ENCODE results near the gene ANO3. TPM values are rescaled to one million over a fixed set of nuclear protein-coding genes. Genes with fewer than 3 reads are reported as not detected.

ANO3 gene
- total RNA-seq, 1 experiment from 2014 or later = not detected

DNA sequence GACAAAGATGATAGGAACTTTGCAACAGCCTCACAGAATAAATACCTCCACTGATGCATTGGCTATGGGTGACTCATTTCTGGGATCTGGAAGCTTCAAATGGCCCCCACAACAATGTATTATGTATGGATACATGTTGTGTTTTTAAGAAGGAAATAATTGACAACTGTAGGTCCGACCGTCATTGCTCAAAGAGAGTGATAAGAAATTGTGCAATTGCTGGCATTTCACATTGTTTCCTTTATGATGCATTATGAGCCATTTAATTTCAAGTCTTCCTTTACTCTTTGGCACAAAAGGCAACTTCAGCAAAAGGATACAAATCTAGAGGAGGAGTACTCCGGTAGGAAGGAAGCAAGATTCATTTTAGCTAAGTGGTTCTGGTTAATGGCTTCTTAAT, 2.0 kb downstream of the ANO3 start:
- Histone ChIP-seq H3K4me1 (ENCODE audit: low read length) (no peaks in the 10 kb centered on the region), H3K27me3 (ENCODE audit: low read length) (no peaks in the 10 kb centered on the region), H3K9ac (ENCODE audit: low read length) (no peak overlapping the region), H3K79me2 (ENCODE audit: low read length) (no peaks in the 10 kb centered on the region), H3K36me3 (ENCODE audit: insufficient read depth, low read length) (no peaks in the 10 kb centered on the region), H3K4me2 (ENCODE audit: low read depth, low read length, poor library complexity, severe bottlenecking) (no peak overlapping the region), H3K27ac (ENCODE audit: low read length) (no peak overlapping the region), H3K9me2 (replicated peaks; ENCODE audit: insufficient read depth, low read length) (no peaks in the 10 kb centered on the region), H4K20me1 (ENCODE audit: insufficient read depth, low read depth, low read length) (no peaks in the 10 kb centered on the region), H3K9me3 (ENCODE audit: low read length) (no peaks in the 10 kb centered on the region), H3K4me3 (ENCODE audit: low read length) (no peak overlapping the region), H2AFZ (ENCODE audit: low read length) (no peak overlapping the region)
- DNase-seq = no peak

DNA sequence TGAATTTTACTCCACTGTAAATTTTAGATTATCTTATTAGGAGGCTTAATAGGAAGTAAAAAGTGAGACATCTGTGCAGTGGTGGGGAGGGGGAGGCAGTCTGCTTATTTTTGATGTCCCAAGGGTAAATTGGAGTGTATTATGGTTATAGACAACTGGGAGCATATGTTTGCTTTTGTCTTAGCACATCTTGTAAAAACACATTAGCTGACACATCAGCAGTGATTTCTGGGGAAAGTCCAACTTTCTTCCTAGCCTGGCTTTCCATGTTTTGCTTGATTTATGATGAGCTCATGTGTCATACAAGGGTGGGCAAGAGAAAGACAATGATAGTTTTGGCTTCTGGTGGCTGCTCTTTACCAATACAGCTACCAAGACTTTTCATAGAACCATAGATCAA, 4.0 kb downstream of the ANO3 start:
- no peak overlapping the region for H2AFZ ChIP-seq (ENCODE audit: low read length)
- H3K9me2 ChIP-seq (replicated peaks; ENCODE audit: insufficient read depth, low read length) = no peaks in the 10 kb centered on the region
- H3K9me3 ChIP-seq (ENCODE audit: low read length) = no peaks in the 10 kb centered on the region
- H3K27me3 ChIP-seq (ENCODE audit: low read length) = no peaks in the 10 kb centered on the region
- H3K36me3 ChIP-seq (ENCODE audit: insufficient read depth, low read length) = no peaks in the 10 kb centered on the region
- no peak overlapping the region for H3K4me3 ChIP-seq (ENCODE audit: low read length)
- no peak for DNase-seq
- no peak overlapping the region for H3K4me2 ChIP-seq (ENCODE audit: low read depth, low read length, poor library complexity, severe bottlenecking)
- H4K20me1 ChIP-seq (ENCODE audit: insufficient read depth, low read depth, low read length) = no peaks in the 10 kb centered on the region
- H3K4me1 ChIP-seq (ENCODE audit: low read length) = no peaks in the 10 kb centered on the region
- H3K79me2 ChIP-seq (ENCODE audit: low read length) = no peaks in the 10 kb centered on the region
- no peak overlapping the region for H3K27ac ChIP-seq (ENCODE audit: low read length)
- no peak overlapping the region for H3K9ac ChIP-seq (ENCODE audit: low read length)

DNA sequence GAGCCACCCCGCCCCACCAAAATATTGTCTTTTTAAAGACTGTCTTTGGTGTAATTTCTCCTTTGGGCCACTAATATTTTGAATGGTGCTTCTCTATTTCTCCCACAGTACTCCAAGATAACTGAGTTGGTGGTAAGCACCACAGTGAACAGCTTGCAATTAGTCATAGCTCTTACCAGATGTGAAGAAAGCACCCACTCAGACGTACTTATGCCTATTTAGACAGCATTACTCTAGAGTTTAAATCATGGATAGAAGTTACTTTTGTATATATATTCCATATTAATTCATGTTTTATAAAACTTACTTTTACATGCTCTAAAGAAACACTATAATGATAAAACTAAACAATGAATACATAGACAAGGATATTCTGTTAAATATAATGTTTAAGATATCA, 12.7 kb downstream of the ANO3 start:
- no peaks in the 10 kb centered on the region for H3K79me2 ChIP-seq (ENCODE audit: low read length)
- H3K4me2 ChIP-seq (ENCODE audit: low read depth, low read length, poor library complexity, severe bottlenecking) = no peak overlapping the region
- H3K36me3 ChIP-seq (ENCODE audit: insufficient read depth, low read length) = no peaks in the 10 kb centered on the region
- no peak overlapping the region for H3K4me3 ChIP-seq (ENCODE audit: low read length)
- no peaks in the 10 kb centered on the region for H3K4me1 ChIP-seq (ENCODE audit: low read length)
- no peak overlapping the region for H2AFZ ChIP-seq (ENCODE audit: low read length)
- DNase-seq = no peak
- H3K27me3 ChIP-seq (ENCODE audit: low read length) = no peaks in the 10 kb centered on the region
- H4K20me1 ChIP-seq (ENCODE audit: insufficient read depth, low read depth, low read length) = no peaks in the 10 kb centered on the region
- H3K9me2 ChIP-seq (replicated peaks; ENCODE audit: insufficient read depth, low read length) = no peaks in the 10 kb centered on the region
- no peaks in the 10 kb centered on the region for H3K9me3 ChIP-seq (ENCODE audit: low read length)
- H3K9ac ChIP-seq (ENCODE audit: low read length) = no peak overlapping the region
- H3K27ac ChIP-seq (ENCODE audit: low read length) = no peak overlapping the region

DNA sequence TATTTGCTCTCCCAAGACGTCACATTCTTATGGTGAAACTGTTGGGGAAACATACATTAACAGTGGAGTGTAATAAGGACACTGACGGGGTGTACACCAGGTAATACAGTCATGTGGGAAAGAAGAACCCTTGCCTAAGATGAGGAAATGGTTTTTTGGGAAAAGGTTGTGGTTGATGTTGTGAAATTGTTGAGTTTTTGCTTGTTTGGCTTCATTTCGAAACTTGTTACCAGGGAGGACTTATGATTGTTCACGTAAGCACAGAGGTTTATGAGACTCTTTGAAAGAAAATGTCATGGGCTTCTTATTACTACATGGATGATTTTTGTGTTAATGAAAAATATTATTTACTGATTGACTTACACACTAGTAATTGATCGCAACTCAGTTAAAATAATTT, 16.8 kb downstream of the ANO3 start:
- H3K4me1 ChIP-seq (ENCODE audit: low read length) = no peaks in the 10 kb centered on the region
- no peaks in the 10 kb centered on the region for H3K27me3 ChIP-seq (ENCODE audit: low read length)
- H3K9ac ChIP-seq (ENCODE audit: low read length) = no peak overlapping the region
- no peaks in the 10 kb centered on the region for H4K20me1 ChIP-seq (ENCODE audit: insufficient read depth, low read depth, low read length)
- H2AFZ ChIP-seq (ENCODE audit: low read length) = no peak overlapping the region
- no peak overlapping the region for H3K27ac ChIP-seq (ENCODE audit: low read length)
- H3K4me3 ChIP-seq (ENCODE audit: low read length) = no peak overlapping the region
- no peak overlapping the region for H3K4me2 ChIP-seq (ENCODE audit: low read depth, low read length, poor library complexity, severe bottlenecking)
- H3K79me2 ChIP-seq (ENCODE audit: low read length) = no peaks in the 10 kb centered on the region
- no peaks in the 10 kb centered on the region for H3K9me2 ChIP-seq (replicated peaks; ENCODE audit: insufficient read depth, low read length)
- no peaks in the 10 kb centered on the region for H3K9me3 ChIP-seq (ENCODE audit: low read length)
- H3K36me3 ChIP-seq (ENCODE audit: insufficient read depth, low read length) = no peaks in the 10 kb centered on the region
- DNase-seq = no peak

DNA sequence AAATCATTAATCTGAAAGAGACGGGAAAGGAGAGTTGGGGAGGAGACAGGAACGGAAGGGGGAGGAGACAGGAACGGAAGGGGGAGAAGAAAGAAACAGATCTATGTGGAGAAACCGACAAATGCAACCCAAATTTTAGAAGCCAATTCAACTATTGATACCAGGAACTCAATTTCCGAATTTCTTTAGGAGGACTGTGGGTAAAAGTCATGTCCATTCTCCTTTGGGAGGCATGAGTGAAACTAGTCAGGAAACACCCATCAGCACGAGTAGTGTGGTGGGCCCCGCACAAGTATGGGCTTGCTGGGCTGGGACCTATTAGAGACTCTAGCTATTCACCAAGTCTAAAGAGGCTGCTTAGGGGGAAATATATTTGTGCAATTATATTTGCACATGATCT, 18.1 kb downstream of the ANO3 start:
- no peaks in the 10 kb centered on the region for H3K4me1 ChIP-seq (ENCODE audit: low read length)
- DNase-seq = no peak
- no peaks in the 10 kb centered on the region for H3K79me2 ChIP-seq (ENCODE audit: low read length)
- H3K9ac ChIP-seq (ENCODE audit: low read length) = no peak overlapping the region
- no peaks in the 10 kb centered on the region for H4K20me1 ChIP-seq (ENCODE audit: insufficient read depth, low read depth, low read length)
- no peaks in the 10 kb centered on the region for H3K9me2 ChIP-seq (replicated peaks; ENCODE audit: insufficient read depth, low read length)
- H3K36me3 ChIP-seq (ENCODE audit: insufficient read depth, low read length) = no peaks in the 10 kb centered on the region
- no peak overlapping the region for H3K4me2 ChIP-seq (ENCODE audit: low read depth, low read length, poor library complexity, severe bottlenecking)
- H3K27ac ChIP-seq (ENCODE audit: low read length) = no peak overlapping the region
- no peak overlapping the region for H2AFZ ChIP-seq (ENCODE audit: low read length)
- no peaks in the 10 kb centered on the region for H3K27me3 ChIP-seq (ENCODE audit: low read length)
- no peaks in the 10 kb centered on the region for H3K9me3 ChIP-seq (ENCODE audit: low read length)
- H3K4me3 ChIP-seq (ENCODE audit: low read length) = no peak overlapping the region

DNA sequence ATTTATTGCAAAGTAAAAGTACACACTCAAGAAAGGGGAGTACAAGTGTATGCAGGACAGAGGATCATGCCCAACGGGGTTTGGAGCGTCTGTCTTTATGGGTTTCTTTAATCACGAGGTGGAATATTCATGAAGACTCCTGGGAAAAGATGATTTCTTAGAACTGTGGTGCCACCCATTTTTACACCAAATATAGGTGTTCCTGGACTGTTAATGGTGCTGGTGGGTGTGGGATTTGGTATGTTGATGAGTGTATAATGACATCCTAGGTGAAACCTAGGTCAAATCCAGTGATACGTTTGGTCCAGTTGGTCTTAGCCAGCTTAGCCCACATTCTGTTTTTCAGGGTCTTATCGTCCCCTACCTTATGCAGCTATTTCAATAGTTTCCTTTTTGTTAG, 21.1 kb downstream of the ANO3 start:
- no peak overlapping the region for H3K9ac ChIP-seq (ENCODE audit: low read length)
- no peaks in the 10 kb centered on the region for H3K27me3 ChIP-seq (ENCODE audit: low read length)
- no peaks in the 10 kb centered on the region for H3K79me2 ChIP-seq (ENCODE audit: low read length)
- H3K4me1 ChIP-seq (ENCODE audit: low read length) = no peaks in the 10 kb centered on the region
- H3K36me3 ChIP-seq (ENCODE audit: insufficient read depth, low read length) = no peaks in the 10 kb centered on the region
- H4K20me1 ChIP-seq (ENCODE audit: insufficient read depth, low read depth, low read length) = no peaks in the 10 kb centered on the region
- no peak overlapping the region for H3K4me3 ChIP-seq (ENCODE audit: low read length)
- no peak overlapping the region for H2AFZ ChIP-seq (ENCODE audit: low read length)
- no peak for DNase-seq
- no peak overlapping the region for H3K4me2 ChIP-seq (ENCODE audit: low read depth, low read length, poor library complexity, severe bottlenecking)
- H3K27ac ChIP-seq (ENCODE audit: low read length) = no peak overlapping the region
- H3K9me3 ChIP-seq (ENCODE audit: low read length) = no peaks in the 10 kb centered on the region
- H3K9me2 ChIP-seq (replicated peaks; ENCODE audit: insufficient read depth, low read length) = no peaks in the 10 kb centered on the region

DNA sequence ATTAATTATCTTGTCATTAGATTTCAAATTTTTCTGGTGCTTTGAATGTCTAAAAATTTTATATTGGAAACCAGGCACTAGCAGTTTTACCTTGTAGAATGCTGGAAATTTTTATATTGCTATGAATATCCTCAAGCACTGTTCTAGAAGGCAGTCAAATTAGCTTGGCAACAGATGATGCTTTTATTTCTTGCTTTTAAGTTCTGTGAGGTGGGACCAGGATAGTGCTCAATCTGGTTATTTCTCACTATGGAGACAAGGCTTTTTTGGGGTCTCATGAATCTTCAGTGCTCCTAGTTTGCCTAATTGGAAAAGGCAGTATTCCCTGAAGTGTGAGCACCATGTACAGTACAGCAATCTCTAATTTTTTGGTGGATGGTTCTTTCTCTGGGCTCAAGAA, 27.1 kb downstream of the ANO3 start:
- Histone ChIP-seq H3K4me2 (ENCODE audit: low read depth, low read length, poor library complexity, severe bottlenecking) (no peak overlapping the region), H3K9me3 (ENCODE audit: low read length) (no peaks in the 10 kb centered on the region), H3K27ac (ENCODE audit: low read length) (no peak overlapping the region), H3K4me3 (ENCODE audit: low read length) (no peak overlapping the region), H4K20me1 (ENCODE audit: insufficient read depth, low read depth, low read length) (no peaks in the 10 kb centered on the region), H3K27me3 (ENCODE audit: low read length) (no peaks in the 10 kb centered on the region), H3K9ac (ENCODE audit: low read length) (no peak overlapping the region), H2AFZ (ENCODE audit: low read length) (no peak overlapping the region), H3K4me1 (ENCODE audit: low read length) (no peaks in the 10 kb centered on the region), H3K9me2 (replicated peaks; ENCODE audit: insufficient read depth, low read length) (no peaks in the 10 kb centered on the region), H3K36me3 (ENCODE audit: insufficient read depth, low read length) (no peaks in the 10 kb centered on the region), H3K79me2 (ENCODE audit: low read length) (no peaks in the 10 kb centered on the region)
- no peak for DNase-seq

DNA sequence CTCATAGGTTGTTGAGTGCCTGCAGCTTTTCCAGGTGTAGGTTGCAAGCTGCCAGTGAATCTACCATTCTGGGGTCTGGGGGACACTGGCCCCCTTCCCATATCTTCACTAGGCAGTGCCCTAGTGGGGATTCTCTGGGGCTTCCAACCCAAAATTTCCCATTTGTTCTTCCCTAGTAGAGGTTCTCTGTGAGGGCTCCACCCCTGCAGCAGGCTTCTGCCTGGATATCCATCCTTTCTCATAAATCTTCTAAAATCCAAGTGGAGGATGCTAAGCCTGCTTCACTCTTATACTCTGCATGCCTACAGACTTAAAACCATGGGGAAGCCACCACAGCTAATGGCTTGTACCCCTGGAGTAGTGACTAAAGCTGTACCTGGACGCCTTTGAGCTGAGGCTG, 33.4 kb downstream of the ANO3 start:
- H3K4me1 ChIP-seq (ENCODE audit: low read length) = no peaks in the 10 kb centered on the region
- H4K20me1 ChIP-seq (ENCODE audit: insufficient read depth, low read depth, low read length) = no peaks in the 10 kb centered on the region
- no peak overlapping the region for H2AFZ ChIP-seq (ENCODE audit: low read length)
- no peak overlapping the region for H3K27ac ChIP-seq (ENCODE audit: low read length)
- no peaks in the 10 kb centered on the region for H3K79me2 ChIP-seq (ENCODE audit: low read length)
- peaks cover 5% of the 10 kb centered on the region for H3K9me3 ChIP-seq (ENCODE audit: low read length)
- H3K4me2 ChIP-seq (ENCODE audit: low read depth, low read length, poor library complexity, severe bottlenecking) = no peak overlapping the region
- DNase-seq = no peak
- no peak overlapping the region for H3K9ac ChIP-seq (ENCODE audit: low read length)
- no peaks in the 10 kb centered on the region for H3K36me3 ChIP-seq (ENCODE audit: insufficient read depth, low read length)
- H3K4me3 ChIP-seq (ENCODE audit: low read length) = no peak overlapping the region
- no peaks in the 10 kb centered on the region for H3K27me3 ChIP-seq (ENCODE audit: low read length)
- H3K9me2 ChIP-seq (replicated peaks; ENCODE audit: insufficient read depth, low read length) = no peaks in the 10 kb centered on the region

DNA sequence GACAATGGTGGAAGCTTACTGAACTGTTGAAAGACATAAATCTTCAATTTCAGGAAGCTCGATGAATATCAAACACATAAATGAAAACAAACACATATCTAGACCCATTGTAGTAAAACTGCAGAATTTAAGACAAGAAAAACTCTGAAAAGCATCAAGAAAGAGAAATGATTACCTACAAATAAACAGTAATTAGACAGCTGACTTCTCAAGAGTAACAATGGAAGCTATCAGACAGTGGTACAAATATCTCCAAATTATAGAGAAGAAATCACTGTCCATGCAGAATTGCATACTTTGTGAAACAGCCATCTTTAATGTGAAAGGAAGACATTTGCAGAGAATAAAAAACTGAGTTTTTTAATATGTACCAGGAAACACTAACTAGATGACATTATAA, 45.7 kb downstream of the ANO3 start:
- Histone ChIP-seq H3K4me1 (ENCODE audit: low read length) (no peaks in the 10 kb centered on the region), H4K20me1 (ENCODE audit: insufficient read depth, low read depth, low read length) (no peaks in the 10 kb centered on the region), H3K4me3 (ENCODE audit: low read length) (no peak overlapping the region), H3K9ac (ENCODE audit: low read length) (no peak overlapping the region), H3K36me3 (ENCODE audit: insufficient read depth, low read length) (no peaks in the 10 kb centered on the region), H3K27me3 (ENCODE audit: low read length) (no peaks in the 10 kb centered on the region), H3K27ac (ENCODE audit: low read length) (no peak overlapping the region), H2AFZ (ENCODE audit: low read length) (no peak overlapping the region), H3K9me3 (ENCODE audit: low read length) (no peaks in the 10 kb centered on the region), H3K79me2 (ENCODE audit: low read length) (no peaks in the 10 kb centered on the region), H3K9me2 (replicated peaks; ENCODE audit: insufficient read depth, low read length) (no peaks in the 10 kb centered on the region), H3K4me2 (ENCODE audit: low read depth, low read length, poor library complexity, severe bottlenecking) (no peak overlapping the region)
- DNase-seq = no peak

All from Karpas-422 (cell line).